HG02938 (cell line): Measurements from ENCODE around the gene MLH1.
"Not testable (repeated sequence)": the region's sequence is repeated elsewhere in the genome, so short reads cannot be mapped to it uniquely, and the experiment has no call there.

ENCODE experiments used
- ATAC-seq: cut with Tn5 transposase; IDR thresholded peaks from one replicate; pipeline ENCODE4 v1.9.1; 2021; ENCODE audit warnings: mild to moderate bottlenecking, moderate library complexity; ENCODE audit not compliant: unreplicated experiment

MLH1 gene

DNA sequence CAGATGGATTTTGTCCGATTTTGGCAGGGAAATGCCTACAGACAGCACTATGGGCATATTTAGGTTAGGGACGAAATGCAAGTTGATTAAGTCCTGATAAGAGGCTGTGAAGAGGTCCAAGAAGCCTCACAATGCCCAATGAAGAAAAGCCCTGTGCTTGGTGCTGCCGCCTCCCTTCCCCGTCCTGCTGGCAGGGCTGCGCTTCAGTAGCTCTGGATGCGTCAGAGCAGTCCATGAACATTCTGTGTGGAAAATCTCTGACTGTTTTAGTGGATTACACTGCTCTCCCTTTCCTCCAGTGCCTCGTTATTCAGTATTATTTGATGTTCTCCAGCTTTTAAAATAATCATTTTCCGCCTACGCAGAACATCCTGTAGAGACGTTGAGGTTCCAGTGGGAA lies 39.6 kb downstream of the MLH1 start:
- ATAC-seq: no peak

DNA sequence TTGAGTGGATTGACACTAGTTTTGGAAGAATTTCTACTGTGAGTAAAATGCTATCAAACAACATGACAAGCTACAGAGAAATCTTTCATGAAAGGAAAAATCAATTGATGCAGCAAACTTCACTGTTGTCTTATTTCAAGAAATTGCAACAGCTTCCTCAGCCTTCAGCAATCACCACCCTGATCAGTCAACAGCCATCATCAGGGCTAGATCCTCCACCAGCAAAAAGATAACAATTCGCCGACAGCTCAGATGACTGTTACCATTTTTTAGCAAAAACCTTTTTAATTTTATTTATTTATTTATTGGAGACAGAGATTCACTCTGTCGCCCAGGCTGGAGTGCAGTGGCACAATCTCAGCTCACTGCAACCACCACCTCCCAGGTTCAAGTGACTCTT lies 44.0 kb downstream of the MLH1 start:
- ATAC-seq: no peak

DNA sequence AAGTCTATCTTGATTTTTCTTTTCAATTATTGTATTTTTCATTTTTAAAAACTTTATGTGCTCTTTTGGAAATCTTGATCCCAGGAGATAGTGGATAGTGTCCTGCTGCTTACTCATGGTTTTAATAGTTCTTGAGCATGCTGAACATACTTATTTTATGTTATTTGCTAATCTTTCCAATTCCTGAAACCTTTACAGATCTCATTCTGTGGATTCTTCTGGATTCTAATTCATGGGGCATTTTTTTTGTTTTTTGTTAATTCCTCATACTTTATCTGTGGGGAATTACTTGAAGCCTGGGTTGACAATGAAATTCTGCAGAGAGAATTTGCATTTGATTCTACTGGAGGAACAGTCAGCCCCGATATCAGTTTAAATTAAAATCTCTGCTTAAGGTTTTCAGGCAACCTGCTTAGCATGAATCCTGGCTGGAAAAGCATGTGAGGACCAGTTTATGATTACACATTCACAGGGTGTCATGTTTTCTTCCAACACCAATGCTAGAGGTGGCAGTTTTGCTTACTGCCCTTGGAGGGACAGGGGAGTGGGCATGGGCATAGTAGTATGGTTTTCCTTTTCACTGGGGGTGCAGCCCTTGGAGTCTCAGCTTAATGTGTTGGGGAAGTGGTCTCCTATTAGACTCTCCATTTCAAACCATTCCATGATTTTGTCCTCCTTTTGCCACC lies 46.0 kb downstream of the MLH1 start:
- no peak for ATAC-seq

DNA sequence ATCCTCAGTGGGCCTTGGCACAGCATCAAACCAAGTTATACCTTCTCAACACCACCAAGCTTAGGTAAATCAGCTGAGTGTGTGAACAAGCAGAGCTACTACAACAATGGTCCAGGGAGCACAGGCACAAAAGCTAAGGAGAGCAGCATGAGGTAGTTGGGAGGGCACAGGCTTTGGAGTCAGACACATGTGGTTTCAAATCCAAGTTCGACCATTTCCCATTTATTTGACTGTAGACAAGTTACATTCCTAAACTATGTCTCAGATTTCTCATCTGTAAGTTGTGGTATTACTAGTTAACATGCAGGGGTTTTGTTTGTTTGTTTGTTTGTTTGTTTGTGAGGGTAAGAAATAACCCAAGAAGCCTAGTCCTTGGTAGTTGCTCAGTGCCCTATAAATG lies 46.9 kb downstream of the MLH1 start:
- ATAC-seq: no peak

DNA sequence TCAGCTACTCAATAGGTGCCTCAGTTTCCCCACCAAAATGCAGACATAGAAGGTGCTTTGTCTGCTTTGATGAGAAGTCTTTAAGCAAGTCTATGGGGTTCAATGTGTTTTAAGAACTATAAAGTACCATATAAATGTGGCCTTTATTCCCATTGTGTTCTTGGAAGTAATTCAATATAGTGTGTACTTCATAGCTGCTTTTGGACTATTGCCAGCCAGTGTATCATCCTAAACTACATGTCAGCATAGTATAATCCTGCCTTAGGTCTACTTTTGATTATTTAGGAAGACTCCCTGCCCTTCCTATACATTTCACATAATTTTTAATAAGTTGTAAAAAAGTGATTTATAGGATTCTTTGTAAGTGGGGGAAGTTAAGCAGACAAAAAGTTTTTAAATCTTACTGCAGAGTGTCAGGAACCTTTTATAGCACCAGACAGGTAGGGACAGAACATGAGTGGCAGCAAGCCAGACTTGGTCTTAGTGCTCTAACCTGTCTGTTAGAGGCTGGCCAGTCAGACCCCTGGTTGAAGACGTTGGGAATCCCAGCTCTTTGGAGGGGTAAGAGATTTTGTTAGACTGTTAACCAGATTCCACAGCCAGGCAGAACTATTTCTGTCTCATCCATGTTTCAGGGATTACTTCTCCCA lies 48.4 kb downstream of the MLH1 start:
- no peak for ATAC-seq

DNA sequence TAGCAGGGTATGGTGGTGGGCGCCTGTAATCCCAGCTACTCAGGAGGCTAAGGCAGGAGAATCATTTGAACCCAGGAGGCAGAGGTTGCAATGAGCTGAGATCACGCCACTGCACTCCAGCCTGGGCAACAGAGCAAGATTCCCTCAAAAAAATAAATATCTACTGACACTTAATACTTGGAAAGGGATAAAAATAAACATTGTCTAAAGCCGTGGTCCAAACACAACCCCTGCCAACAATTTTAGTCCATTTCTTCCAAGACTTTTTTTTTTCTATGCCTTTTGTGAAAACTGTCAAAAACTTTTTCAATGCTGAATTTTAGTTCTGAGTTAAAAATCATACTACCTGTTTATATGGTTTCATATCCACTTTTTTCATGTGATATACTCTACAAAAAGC lies 49.4 kb downstream of the MLH1 start:
- ATAC-seq: not testable (repeated sequence)

DNA sequence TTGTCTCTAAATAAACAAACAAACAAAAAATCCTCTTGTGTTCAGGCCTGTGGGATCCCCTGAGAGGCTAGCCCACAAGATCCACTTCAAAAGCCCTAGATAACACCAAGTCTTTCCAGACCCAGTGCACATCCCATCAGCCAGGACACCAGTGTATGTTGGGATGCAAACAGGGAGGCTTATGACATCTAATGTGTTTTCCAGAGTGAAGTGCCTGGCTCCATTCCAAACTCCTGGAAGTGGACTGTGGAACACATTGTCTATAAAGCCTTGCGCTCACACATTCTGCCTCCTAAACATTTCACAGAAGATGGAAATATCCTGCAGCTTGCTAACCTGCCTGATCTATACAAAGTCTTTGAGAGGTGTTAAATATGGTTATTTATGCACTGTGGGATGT lies 57.0 kb downstream of the MLH1 start:
- ATAC-seq: no peak

DNA sequence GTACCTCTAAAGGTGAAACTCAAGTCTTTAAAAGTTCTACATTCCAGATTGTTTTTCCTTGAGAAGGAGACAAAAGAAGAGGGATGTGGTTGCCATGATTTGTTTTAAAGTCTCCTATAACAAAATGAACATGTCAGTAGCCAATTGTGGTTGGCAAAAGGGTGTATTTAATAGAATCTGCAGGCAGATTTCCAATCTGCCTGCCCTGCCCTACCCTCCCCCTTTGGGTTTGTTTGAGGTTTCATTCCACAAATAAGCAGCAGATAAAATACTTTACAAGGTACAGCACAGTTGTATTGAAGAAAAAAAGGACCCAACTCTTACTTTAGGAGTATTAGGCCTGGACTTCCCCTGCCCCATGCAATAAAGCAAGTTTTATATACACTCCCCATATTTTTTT lies 59.5 kb downstream of the MLH1 start:
- no peak for ATAC-seq

DNA sequence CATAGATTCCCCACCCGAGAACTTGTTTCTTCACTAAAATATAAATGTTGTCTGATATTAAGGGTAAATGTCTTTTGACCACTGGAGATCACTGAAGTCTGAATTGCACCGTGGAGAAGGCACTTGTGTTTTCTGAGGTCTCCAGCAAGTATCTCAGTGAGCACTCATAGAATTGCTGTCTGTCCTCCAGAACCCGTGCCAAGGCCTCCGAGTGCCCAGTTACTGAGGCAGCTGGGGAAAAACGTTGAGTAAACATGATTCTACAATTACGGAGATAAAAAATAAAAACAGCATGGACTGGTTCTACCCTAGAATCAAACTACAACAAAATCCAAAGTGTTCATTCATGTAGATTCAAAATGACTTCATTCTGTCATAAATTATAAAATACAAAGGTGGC lies 60.0 kb downstream of the MLH1 start:
- ATAC-seq: no peak

DNA sequence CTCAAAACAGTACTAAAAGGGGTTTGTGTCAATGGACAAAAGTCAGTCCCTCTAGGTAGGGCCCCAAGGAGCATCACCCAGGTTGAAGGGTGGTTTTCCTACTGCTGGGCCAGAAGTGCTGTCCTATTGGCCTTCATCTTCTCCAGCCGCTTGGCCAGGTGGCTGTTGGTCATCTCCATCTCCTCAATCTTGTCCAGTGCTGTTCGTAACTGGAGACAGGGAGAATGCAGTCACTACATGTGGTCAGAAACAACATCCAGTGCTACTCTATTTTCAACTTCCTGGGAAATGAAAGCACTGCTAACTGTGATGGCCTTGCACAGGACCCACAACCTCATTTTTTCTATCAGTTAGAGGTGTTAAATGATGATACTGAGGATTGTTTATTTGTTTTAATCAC lies 60.4 kb downstream of the MLH1 start:
- no peak for ATAC-seq

DNA sequence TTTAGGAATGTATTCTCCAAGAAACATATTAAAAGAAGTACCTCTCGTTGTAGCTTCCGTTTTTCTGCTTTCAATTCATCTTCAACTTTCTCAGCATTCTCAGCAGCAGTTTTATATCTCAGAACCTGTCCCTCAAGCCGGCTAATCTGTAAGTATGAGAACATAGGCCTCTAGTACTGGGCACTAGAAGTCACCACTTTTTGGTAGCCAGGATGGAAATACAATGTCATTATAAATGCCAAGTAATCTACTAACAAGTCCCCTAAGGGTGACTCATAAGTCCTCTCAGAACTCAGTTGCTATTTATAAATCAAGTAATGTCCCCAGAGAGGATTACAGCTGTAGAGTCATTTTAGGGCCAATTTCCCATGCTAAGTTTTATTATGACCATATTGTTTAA lies 61.1 kb downstream of the MLH1 start:
- no peak for ATAC-seq

DNA sequence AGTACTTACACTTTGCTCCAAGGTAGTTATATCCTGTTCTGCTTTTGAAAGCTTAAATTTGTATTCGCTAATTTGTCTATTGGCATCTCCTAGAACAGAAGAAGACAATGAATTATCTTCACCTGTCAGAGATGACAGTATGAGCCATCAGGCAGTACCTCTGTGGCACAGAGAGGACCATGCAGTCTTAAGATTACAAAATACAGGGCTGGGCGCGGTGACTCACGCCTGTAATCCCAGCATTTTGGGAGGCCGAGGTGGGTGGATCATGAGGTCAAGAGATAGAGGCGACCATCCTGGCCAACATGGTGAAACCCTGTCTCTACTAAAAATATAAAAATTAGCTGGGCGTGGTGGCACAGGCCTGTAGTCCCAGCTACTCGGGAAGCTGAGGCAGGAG lies 61.8 kb downstream of the MLH1 start:
- not testable (repeated sequence) for ATAC-seq

DNA sequence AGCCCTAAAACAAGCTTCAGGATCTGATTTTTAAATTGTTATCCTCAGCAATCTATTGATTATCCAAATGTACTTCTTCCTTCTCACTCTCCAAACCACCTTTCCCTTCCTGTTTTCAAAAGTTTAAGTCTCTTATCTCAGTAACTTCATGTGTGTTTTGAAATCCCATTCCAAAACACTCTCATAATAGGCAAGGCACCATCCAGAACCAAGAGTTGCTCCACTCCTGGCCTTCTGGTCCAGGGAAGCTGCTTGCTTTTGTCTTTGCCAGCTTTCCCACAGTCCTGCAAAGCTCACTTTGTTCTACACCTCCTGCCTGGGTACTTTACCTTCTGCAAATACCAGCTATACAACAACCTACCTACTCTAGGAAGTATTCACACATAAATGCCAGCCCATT lies 63.5 kb downstream of the MLH1 start:
- ATAC-seq: no peak

DNA sequence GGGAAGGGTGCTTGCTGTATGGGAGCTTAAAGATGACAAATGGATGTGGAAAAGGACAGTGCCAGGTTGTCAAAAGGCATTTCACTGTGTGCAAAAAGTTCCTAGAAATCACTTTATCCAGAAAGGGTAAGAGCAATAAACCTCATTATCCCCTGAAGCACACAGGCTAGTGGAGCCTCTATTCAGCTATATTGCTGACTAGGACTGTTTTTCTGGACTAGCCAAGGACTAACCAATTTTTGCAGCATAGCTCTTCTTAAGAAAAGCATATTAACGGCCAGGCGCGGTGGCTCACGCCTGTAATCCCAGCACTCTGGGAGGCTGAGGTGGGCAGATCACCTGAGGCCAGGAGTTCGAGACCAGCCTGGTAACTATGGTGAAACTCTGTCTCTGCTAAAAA lies 64.8 kb downstream of the MLH1 start:
- ATAC-seq: no peak

DNA sequence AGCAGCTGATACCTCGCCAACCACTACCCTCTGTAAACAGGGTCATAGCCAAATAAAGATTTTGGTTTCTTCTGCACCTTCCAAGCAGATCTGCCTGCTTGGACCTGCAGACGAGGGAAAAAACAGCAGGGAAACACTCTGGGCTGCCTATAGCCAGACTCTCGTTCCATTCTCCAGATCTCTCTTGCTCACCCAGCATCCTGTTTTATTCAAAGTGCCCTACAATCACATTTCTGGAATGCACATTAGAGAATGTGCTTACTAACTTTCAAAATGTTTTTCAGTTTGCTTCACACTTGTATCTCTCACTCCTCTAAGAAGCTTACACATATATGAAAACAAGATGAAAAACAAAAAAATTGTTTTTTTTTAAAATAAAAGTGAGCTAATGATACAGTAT lies 71.4 kb downstream of the MLH1 start:
- ATAC-seq: no peak

DNA sequence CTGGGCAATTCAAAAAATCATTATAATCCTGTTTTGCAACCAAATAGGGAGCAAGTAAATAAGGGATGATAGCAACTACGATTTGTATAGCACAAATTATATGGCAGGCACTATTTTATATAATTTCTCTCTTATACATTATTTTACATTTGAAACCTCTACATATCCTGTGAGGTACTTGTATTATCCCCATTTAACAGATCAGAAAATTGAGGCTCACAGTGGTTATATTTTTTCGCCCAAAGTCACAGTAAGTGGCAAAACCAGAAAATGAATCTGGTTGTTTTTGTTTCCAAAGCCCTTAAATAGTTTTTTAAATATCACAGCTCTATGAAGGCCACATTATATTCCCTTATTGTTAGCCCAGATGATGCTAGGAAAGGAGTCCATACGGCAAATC lies 74.3 kb downstream of the MLH1 start:
- no peak for ATAC-seq

DNA sequence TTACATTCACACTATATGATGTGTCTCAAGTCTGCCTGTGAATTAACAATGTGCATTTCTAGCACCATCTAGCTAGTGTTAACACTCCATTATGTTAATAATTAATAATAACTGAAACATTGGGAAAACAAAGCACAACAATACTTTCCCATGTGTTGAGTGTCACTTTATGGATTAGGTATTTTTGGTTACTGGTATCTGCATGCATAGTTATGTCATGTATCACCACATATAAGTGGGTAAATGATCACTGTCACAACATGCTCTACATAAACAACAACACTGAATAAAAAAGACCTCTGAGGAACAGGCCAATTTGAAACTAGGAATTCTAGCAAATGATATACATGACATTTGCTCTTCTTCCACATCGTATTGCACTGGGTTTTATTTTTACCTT lies 74.7 kb downstream of the MLH1 start:
- no peak for ATAC-seq

DNA sequence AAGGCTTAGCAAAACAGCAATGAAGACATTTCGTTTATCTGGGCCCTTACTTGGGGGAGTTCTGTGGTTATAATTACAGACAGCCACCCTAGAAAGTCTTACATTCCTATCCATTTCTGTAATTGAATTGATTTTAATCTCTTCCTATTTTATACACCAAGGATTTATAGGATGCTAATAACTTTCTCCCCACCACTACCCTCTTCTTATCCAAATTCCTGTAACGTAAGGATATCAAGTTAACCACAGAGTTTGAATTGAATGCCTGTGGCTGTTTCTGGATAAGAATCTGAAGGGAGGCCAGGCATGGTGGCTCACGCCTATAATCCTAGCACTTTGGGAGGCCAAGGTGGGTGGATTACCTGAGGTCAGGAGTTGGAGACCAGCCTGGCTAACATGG lies 78.6 kb downstream of the MLH1 start:
- ATAC-seq: no peak

DNA sequence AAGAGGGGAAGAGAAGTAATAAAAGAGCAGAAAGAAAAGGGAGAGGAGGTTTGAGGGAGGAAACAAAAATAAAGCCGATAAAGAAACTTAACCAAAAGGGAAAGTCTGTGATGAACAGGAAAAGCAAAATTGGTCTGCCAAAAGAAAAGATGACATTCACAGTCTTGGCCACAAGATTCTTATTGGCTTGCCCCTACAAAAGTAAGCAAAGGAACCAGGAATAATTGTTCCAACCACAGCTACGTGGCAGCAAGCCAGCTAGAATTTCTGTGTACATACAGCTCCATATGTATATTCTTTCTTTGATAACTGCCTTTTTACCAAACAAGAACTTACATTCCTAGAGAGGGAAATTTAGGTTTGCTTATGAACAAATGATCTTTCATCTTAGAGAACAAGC lies 79.6 kb downstream of the MLH1 start:
- no peak for ATAC-seq

DNA sequence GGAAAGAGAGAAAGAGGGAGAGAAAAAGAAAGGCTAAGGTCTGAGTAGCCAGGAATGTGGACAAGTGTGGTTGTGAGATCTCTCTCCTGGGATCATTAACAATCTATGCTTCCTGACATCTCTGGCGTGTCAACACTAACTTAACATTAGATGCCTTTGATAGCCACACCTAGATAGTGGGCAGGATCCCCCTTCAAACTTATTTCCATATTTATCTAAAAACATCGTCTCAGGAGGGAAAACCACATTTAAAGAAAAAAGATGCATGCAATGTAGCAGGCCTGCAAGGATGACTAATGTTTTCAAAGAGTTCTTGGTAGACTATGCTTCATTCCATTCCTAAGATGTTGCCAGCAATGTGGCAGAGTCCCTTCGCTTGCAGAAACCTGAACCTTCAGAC lies 80.9 kb downstream of the MLH1 start:
- no peak for ATAC-seq

DNA sequence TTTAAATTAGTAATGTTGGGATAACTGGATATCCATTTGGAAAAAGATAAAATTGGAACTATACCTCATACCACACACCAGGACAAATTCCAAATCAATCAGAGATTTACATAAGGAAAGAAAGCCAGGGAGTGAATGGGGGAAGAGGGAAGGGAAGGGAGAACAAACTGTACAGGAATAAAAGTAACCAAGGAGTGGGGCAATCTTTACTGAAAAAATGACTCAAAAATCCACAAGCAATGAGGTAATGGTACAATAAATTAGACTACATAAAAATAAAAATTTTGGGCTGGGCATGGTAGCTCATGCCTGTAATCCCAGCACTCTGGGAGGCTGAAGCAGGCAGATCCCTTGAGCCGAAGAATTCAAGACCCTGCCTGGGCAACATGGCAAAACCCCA lies 82.6 kb downstream of the MLH1 start:
- ATAC-seq: no peak

DNA sequence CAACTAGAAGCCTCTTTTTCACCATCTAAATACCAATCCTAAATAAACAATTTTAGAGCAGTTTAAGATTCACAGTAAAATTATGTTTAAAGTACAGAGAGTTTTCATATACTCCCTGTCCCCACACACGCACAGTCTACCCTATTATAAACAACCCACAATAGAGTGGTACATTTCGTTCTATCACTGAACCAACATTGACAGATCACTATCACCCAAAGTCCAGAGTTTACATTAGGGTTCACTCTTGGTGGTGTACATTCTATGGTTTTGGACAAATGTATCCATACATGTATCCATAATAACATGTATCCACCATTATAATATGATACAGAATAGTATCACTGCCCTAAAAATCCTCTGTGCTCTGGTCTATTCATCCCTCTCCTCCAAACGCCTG lies 89.0 kb downstream of the MLH1 start:
- ATAC-seq: no peak

DNA sequence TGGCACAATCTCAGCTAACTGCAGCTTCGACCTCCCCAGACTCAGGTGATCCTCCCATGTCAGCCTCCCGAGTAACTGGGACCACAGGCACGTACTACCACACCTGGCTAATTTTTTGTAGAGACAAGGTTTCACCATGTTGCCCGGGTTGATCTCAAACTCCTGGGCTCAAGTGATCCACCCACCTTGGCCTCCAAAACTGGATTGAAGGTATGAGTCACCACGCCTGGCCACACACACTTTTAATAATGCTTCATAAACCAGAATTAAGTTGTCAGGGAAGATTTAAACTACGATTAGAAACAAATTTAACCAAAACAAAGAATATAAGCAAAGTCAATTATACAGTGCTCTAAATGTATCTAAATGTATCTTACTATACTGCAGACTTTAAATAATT lies 93.6 kb downstream of the MLH1 start:
- ATAC-seq: no peak
